ENCODE results near the gene HSBP1L1.
A peak's percentile ranks its signal among the peaks of the same experiment; 100 is the strongest.

The HSBP1L1 gene

GRCh38 chr18:79930020-79930642, 34.3 kb upstream of the HSBP1L1 start:
- no peak for DNase-seq

DNA sequence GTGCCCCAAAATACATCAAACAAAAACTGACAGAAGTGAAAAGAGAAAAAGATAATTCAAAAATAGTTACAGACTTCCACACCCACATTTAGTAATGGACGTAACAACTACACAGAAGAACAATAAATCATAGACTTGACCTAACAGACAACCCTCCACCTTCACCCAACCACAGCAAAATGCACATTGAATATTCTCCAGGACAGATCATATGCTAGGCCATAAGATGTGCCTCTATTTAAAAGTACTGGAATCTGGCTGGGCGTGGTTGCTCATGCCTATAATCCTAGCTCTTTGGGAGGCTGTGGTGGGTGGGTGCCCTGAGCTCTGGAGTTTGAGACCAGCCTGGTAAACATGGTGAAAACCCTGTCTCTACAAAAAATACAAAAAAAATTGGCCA, 33.0 kb upstream of the HSBP1L1 start:
- DNase-seq, result no peak

DNA sequence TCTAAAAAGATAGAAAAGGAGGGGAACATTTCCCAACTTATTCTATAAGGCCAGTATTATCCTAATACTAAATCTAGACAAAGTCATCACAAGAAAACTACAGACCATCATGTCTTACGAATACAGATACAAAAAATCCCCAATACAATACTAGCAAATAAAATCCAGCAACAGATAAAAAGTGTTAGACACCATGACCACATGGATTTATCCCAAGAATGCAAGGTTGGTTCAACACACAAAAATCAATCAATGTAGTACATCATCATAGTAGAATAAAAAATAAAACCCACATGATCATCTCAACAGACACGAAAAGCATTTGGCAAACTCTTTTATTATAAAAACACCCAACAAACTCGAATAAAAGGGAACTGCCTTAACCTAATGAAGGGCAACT, 31.5 kb upstream of the HSBP1L1 start:
- DNase-seq, result no peak

GRCh38 chr18:79933765-79934164, 30.7 kb upstream of the HSBP1L1 start:
- DNase-seq, result peak; percentile 74

DNA sequence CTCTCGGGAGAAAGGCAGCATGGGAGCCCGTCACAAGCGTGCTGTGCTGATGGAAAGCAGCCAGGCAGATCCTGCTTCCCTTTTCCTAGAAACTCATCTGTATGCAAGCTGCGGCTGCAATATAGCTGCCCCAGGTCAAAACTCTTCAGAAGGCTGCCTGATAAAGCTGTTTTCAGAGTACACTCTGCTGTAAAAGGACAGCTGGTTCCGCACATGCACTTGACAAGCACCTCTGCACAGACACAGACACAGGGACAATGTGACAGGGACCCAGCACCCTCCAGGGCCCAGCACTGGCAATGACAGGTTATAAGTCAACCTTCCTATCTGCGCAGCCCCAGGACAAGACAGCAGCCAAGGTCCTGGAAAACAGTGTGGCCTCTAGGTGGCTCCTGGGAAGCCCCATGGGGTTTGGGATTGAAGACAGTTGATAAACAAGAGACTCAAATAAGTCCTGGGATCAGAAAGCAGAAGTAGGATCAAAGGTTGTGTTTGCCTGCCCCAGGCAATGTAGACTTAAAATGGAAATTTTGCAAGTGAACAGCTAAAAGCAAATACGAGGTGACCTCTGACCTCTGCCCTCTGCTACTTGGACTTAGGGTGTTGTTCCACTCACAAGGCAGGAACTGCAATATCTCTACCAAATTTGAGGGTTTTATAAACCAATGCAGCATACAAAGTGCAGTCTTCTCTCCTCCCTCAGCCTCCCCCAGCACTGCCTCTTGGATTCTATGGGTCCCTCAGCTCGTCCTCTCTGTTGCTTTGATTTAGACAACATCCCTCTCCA, 29.9 kb upstream of the HSBP1L1 start:
- no peak for DNase-seq

DNA sequence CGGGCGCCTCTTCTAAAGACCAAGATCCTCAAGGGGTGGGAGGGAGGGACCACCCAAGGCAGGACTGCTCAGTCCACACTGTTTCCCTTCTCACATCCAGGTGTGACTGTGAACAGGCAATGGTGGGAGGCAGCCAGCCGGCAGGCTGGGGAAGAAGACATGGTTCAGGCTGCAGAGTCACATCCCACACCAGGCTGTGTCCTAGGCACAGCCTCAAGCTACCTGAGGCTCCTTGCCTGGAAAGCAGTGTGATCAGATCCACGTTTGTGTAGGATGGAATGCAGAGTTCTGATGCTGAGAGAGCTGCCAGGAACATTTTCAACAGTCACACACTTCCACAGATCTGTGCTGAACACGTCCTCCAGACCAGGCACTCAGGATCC, 29.4 kb upstream of the HSBP1L1 start:
- no peak for DNase-seq

DNA sequence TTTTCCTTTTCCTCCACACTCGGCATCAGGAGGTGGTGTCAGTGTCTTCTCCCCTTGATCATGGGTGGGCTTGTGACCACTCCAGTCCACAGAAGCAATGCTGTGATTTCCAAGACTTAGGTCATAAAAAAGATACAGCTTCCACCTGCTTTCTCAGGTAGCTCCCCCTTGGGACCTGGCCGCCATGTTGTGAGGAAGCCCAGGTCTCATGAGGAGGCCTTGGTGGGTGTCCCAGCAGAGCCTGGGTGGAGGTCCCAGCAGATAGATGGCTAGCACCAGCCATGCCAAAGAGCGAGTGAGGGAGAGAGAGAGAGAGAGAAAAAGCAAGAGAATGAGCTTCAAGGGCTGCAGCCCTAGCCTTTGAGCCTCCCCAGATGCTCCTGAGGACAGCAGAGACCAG, 28.9 kb upstream of the HSBP1L1 start:
- no peak for DNase-seq

GRCh38 chr18:79935925-79936324, 28.5 kb upstream of the HSBP1L1 start:
- no peak for DNase-seq

- no peak for DNase-seq
Observed at GRCh38 chr18:79936641-79937040, 27.8 kb upstream of the HSBP1L1 start.

DNA sequence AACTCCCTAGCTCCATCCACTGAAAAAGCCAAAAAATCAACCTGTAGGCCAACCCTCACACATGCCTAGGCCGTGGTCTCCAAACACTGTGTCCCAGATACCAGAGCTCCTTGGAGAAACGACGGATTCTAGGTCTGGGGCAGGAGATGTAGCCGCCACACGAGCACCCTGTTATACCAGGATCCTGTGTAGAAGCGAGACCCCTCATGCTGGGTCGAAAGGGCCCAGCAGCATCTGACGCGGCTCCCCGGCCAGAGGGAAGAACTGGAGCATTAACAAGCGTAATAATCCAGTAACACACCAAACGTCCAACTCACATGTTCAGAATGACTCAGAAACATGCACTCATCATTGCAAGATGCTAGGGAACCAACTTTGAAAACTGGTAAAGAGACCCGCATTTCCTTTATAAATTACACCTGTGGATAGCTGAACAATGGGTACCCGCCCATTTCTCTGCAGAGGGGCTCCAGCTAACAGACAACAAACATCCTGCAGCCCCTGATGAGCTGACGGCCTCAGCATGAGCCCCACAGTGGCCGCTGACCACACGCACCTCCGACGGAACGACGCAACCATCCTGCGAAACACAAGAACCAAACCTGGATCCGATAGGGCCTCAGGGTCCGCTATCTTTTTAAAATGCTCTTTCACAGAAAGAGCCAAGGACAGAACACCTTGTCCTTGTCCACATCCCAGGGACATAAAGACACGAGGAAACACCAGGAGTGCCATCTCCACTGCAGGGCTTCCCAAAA, 27.2 kb upstream of the HSBP1L1 start:
- DNase-seq, result no peak

DNA sequence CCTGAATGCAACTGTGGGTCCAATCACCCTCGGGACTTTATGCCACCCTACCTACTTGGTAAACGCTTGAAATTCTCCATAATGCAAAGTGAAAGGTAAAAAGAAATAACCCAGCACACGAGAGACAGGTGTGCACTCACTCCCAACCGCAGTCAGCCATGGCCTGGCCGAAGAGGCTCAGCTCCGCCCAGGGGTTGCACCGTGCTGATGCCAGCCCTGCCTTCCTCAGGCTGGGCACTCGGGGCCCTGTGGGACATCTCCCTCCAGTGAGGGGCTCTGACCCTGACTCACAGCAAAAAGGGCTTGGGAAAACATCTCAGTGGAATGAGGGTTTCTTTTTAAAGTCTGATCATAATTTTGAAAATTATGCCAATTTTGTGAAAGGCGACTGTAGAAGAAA, 26.2 kb upstream of the HSBP1L1 start:
- no peak for DNase-seq

DNA sequence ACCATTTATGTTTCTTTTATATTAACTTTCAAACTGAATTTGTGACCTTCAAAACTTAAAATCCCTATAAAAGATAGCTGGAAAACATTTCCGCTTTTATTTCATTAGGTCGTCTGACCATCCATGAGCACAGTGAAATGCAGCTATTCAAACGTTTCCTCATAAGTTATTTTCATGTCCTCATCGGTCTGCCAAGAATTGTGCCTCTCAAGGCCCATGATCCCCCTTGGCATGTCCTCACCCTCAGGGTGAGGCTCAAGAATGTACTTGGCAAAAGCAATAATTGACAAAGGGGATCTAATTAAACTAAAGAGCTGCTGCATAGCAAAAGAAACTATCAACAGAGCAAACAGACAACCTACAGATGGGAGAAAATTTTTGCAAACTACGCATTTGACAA, 25.3 kb upstream of the HSBP1L1 start:
- no peak for DNase-seq

GRCh38 chr18:79940126-79940813, 24.2 kb upstream of the HSBP1L1 start:
- DNase-seq, result no peak

DNA sequence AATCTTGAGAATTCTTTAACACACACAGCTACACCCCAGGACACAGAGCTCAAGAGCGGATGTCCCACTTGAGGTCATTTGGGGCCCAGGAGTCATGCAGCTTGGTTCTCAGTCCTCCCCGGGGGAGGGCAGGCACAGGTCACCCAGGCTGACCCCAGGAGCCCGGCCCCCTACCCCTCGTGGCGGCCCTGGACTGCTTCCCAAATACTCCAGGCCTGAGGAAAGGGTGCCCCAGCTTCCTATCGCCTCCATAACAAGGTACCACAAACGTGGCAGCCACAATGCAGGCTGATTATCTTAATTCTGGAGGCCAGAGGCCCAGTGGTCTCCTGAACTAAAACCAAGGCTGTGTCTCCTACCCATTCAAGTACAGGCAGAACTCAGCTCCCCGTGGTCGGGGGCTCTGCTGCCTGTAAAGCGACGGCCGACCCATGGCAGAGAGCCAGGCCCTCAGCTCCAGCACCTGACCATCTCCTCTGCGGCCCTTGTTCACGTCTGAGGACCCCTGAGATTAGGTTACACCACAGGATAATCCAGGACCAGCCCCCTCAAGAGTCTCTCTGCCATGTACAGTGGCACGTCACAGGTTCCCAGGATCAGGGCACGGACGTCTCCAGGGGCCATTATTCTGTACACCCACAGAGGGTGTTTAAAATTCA, 23.5 kb upstream of the HSBP1L1 start:
- no peak for DNase-seq

DNA sequence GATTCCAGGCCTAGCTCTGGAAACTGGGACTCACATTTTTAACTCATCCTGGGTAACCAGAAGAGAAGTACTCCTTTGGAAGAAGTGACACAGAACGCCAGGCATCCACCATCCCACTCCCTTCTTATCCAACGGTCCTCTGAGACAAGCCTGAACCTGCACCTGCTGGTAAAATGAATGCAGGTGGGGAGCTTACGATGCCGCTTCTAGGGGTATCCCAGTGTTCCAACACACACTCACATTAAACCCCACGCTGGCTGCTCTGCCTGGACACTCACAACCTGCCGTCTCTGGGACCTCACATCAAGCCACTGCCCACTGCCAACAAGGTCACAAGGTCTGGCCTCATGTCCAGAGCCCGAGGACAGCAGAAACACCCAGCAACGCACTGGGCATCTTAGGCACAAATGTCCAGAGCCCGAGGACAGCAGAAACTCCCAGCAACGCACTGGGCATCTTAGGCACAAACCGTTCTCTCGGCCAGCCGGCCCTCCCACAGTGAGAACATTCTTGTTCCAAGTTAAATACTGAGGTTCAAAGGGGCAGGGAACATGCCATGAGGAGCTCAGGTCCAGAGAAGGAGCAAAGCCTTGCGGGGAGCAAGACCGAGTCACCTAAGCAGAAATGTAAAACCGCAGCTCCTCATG, 22.8 kb upstream of the HSBP1L1 start:
- no peak for DNase-seq

DNA sequence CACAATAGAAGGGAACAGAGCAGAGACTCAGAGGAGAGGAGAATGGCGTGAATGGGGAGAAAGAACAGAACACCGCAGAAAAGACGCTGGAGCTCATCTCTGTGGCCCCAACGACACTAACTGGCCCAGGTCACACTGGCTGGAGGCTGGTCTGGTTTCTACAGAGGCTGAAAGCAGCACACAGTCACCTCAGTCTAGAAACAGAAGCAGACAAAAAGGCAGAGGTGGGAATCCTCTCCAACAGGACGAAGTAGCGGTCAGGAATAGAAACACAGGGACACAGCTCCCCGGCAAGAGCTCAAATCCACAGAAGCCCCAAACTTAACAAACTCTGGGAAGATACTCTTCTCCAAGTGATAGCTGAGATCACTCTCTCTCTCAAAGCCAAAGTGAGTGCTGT, 22.2 kb upstream of the HSBP1L1 start:
- DNase-seq, result no peak

- no peak for DNase-seq
Observed at GRCh38 chr18:79942786-79943607, 21.4 kb upstream of the HSBP1L1 start.

DNA sequence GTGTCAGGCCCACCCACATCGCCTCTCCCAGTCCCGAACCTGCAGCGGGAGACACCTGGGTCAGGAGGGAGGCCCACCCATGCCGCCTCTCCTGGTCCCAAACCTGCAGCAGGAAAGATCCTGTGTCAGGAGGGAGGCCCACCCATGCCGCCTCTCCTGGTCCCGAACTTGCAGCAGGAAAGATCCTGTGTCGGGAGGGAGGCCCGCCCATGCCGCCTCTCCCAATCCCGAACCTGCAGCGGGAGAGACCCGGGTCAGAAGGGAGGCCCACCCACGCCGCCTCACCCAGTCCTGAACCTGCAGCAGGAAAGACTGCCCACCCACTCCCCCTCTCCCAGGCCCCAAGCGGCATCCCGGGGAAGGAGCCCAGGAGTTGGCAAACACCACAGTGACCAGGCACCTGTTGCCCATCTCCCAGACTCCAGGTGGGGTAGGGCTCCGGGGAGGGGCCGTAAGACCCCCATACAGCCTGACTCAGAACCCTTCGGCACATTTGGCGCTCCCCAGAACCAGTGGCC, 20.8 kb upstream of the HSBP1L1 start:
- DNase-seq, result no peak

DNA sequence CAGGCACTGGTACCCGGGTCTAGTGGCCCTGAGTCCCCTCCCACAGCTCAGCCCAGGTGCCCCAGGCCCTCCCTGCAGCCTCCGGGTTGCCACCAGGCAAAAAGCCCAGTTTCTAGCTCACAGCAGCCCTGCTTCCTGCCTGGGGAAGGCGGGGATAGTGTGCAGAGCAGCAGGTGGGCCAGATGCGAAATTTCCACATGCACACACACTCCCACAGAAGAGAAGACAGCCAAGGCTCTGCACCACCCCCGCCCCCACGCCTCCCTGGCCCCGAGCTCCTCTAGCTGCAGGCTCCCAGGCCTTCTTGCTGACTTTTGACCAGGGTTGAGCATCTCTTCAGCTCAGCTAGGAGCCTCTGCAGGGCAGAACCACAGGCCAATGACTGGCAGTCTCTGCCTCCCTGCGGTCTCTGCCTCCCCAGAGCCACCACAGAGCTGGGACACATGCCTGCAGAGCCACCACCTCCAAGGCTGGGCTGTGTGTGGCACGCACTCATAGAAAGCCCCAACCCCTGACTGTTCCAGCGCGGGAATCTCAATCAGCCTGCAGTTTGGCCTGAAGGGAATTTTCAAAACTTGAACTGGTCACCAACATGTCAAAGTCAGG, 20.2 kb upstream of the HSBP1L1 start:
- peak; percentile 32 for DNase-seq

DNA sequence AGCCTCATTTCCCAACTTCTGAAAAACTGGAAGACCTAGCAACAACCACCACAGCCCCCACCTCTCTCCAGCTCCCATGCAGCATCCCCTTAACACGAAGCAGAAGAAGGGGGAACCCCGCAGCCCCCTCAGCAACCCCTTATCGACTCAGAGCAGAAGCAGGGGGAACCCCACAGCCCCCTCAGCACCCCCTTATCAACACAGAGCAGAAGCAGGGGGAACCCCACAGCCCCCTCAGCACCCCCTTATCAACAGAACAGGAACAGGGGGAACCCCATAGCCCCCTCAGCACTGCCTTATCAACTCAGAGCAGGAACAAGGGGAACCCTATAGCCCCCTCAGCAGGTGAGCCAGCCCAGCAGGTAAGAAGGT, 19.7 kb upstream of the HSBP1L1 start:
- DNase-seq, result no peak

All from fibroblast of skin of back (primary cell).